ENCODE measurements around the gene RNASE12. TPM values are rescaled to one million over a fixed set of nuclear protein-coding genes. Genes with fewer than 3 reads are reported as not detected.
"Not testable (repeated sequence)": the region's sequence is repeated elsewhere in the genome, so short reads cannot be mapped to it uniquely, and the experiment has no call there.

Gene RNASE12
- total RNA-seq, 1 donor from 2014 or later: not detected

DNA sequence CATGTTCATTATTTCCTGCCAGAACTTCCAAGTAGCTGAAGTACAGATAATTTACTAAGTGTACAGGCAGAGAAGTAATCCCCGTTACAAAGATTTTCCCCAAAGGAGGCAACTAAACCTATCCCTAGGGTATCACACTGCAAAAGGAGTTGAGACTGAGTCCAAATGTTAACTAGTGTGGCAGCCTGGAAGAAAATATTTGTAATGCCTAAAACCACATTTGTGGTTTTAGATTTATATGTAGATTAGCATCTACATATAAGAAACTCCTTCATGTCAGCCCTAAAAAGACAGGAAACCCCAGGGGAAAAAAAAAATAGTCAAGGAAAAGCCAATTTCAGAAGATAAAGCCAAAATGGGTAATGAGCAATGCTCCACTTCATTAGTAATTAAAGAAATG is 1.4 kb upstream of the RNASE12 start:
- intact Hi-C loops (cut with micrococcal nuclease): no loop called here
- no peak for DNase-seq (ENCODE audit: low spot score)
- Mint-ChIP-seq H3K27me3 (ENCODE audit: low read depth) (peaks cover 21% of the 10 kb centered on the region), H3K4me1 (ENCODE audit: low read depth) (peaks cover 7% of the 10 kb centered on the region), H3K4me3 (ENCODE audit: low read depth) (no peak overlapping the region), H3K36me3 (ENCODE audit: low read depth) (no peaks in the 10 kb centered on the region), H3K27ac (no peak overlapping the region), H3K9me3 (no peaks in the 10 kb centered on the region)

DNA sequence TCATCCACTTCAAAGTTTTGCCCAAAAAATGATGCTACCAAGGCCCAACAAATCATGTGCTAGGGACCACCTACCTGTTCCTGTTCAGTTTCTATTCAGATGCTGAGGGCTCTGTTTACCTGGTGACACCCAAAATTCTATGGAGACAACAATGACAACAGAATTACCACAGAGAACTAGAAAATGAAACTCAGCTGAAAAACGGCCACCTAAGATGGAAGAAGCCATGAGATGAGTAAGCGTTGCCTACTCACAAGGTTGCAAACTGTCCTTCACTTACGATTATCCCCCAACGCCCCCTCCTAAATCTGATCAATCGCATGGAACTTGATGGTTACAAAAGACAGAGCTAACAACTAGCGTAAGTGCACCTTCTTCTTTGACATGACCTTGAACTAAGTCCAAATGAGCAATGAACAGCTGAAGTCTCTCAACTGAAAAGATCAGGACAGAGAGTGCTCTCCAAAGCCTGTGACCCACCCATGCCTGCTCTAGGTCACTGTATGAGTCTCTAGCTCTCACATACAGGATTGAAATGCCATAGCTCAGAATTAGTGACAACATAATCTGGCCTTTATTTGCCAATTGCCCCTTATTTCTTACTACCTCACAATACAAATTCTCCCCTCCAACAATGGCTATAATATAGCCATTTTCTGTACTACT is 3.6 kb downstream of the RNASE12 start, which contains the start of gene RNASE11:
RNASE11 (minus strand) TSS at position 513 of the 666 bp plus-strand sequence.
- Mint-ChIP-seq H3K27ac (no peak within 1 kb of the TSS), H3K9me3 (no peaks in the 10 kb centered on the region)
- no peak for DNase-seq (ENCODE audit: low spot score)

DNA sequence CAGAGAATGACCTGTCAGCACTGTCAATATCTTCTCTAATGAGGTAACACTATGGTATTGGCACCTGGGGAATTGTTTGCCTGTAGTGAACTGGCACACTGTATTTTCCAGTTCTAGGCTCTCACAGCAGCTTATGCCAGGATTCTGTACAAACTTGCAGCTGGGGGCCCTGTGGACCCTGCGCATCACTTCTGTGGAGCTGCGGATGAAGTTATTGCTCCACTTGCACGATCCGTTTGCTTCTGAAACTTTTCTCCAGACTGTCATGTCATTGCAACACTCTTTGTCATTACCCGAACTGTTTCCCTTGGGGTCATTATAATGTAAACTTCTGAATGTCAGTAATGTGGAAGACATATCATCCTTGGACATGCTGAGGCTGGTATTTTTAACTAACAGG is 7.3 kb downstream of the RNASE12 start:
- Mint-ChIP-seq H3K27ac (no peak overlapping the region), H3K36me3 (ENCODE audit: low read depth) (no peaks in the 10 kb centered on the region), H3K27me3 (ENCODE audit: low read depth) (peaks cover 12% of the 10 kb centered on the region), H3K9me3 (no peaks in the 10 kb centered on the region), H3K4me1 (ENCODE audit: low read depth) (peaks cover 7% of the 10 kb centered on the region), H3K4me3 (ENCODE audit: low read depth) (no peak overlapping the region)
- intact Hi-C loops (cut with micrococcal nuclease): no loop called here
- no peak for DNase-seq (ENCODE audit: low spot score)

More for the DNA sequence above, 3.6 kb downstream of the RNASE12 start, which contains the start of gene RNASE11:
- H3K4me1 Mint-ChIP-seq (ENCODE audit: low read depth): peaks cover 10% of the 10 kb centered on the region
- no peaks in the 10 kb centered on the region for H3K36me3 Mint-ChIP-seq (ENCODE audit: low read depth)
- intact Hi-C loops (cut with micrococcal nuclease): no loop called here
- H3K27me3 Mint-ChIP-seq (ENCODE audit: low read depth): peaks cover 30% of the 10 kb centered on the region
- H3K4me3 Mint-ChIP-seq (ENCODE audit: low read depth): no peak within 1 kb of the TSS

DNA sequence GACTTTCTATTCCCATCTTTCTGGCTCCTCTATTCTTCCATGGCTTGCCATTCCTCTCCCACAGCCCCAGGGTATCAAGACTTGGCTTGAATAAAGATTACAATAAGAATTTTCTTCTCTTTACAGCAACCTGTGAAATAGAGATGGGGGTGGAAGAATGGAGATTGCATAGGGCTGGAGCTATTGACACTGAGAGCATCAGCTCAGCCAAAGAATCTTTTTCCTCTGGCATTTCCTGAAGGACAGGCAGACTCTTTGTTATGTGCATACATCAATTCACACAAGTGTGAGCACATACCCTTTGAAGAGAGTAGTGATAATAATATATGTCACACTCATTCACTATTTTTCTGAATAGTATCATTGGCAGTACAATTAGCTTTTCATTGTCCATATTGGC is 8.0 kb downstream of the RNASE12 start:
- DNase-seq (ENCODE audit: low spot score): no peak
- no peaks in the 10 kb centered on the region for H3K9me3 Mint-ChIP-seq
- H3K4me3 Mint-ChIP-seq (ENCODE audit: low read depth): no peak overlapping the region
- no peaks in the 10 kb centered on the region for H3K36me3 Mint-ChIP-seq (ENCODE audit: low read depth)
- intact Hi-C loops (cut with micrococcal nuclease): no loop called here
- H3K4me1 Mint-ChIP-seq (ENCODE audit: low read depth): peaks cover 7% of the 10 kb centered on the region
- peaks cover 14% of the 10 kb centered on the region for H3K27me3 Mint-ChIP-seq (ENCODE audit: low read depth)
- no peak overlapping the region for H3K27ac Mint-ChIP-seq

DNA sequence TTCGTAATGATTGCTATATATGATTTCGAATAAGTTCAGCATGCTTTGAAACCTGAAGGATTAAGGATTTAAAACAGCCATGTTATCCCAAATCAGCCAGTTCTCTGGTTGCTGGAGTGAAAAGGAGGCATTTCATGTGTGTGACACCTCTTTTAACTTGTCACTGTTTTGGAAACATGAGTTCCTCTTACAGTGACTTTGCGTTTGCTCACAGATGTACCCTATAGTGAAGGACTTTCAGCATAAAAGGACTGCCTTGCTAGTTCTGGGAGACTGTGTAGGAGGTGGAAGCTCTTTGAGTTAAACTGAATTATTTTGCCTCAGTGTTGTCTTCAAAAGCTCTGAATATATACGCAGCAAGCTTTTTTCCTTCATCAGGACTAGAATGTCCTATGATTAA is 10.9 kb downstream of the RNASE12 start:
- H3K27me3 Mint-ChIP-seq (ENCODE audit: low read depth): peaks cover 15% of the 10 kb centered on the region
- no peak overlapping the region for H3K4me3 Mint-ChIP-seq (ENCODE audit: low read depth)
- no peaks in the 10 kb centered on the region for H3K36me3 Mint-ChIP-seq (ENCODE audit: low read depth)
- H3K9me3 Mint-ChIP-seq: no peaks in the 10 kb centered on the region
- H3K27ac Mint-ChIP-seq: no peak overlapping the region
- intact Hi-C loops (cut with micrococcal nuclease): no loop called here
- DNase-seq (ENCODE audit: low spot score): no peak
- no peaks in the 10 kb centered on the region for H3K4me1 Mint-ChIP-seq (ENCODE audit: low read depth)

DNA sequence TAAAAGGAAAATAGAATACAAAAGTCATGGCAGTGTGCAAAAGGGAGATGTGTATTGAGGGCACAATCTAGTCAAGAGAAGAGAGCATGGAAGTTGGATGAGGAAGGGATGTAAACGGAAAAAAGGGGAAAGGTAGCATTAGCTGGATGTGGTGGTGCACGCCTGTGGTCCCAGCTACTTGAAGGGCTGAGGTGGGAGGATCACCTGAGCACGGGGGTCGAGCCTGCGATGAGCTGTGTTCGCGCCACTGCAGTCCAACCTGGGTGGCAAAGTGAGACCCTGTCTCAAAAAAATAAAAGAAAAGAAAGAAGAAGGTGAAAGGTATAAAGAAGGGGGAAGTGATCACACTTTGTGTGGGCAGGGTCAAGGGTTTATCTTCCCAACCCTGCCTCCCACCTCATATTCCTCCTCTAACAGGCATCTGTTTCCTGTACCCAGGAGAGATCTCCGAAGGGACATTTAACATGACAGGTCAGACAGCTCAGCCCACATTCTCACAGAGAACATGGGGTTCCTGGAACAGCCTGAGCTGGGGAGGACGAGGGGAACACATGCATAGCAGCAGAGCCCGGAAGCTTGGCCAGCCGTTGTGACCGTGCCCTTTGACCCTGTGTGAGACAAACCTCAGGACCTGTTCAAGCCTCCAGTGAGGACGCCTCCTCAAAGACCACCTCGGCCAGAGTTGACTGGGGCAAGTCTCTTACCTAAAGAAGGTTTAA is 12.2 kb downstream of the RNASE12 start:
- Mint-ChIP-seq H3K4me1 (ENCODE audit: low read depth) (no peaks in the 10 kb centered on the region), H3K36me3 (ENCODE audit: low read depth) (no peaks in the 10 kb centered on the region)

DNA sequence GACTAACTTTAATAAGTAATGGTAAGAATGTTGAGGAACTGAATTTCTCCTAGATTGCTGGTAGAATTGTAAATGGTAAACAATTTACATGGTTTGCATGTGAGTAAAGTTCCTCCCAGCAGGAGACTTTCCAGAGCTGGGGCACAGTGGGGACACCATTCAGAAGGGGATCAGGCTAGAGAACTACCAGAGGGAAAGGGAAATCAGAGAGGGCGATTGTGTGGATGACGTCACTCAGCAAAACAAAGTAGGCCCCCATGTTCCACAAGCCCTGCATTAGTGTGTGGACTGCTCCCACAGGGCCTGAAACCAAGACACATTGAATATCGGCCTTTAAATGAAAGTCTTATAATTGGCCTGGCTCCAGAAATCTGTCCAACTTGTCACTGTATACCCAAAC is 12.9 kb downstream of the RNASE12 start:
- Mint-ChIP-seq H3K4me3 (ENCODE audit: low read depth) (no peak overlapping the region), H3K27ac (no peak overlapping the region), H3K36me3 (ENCODE audit: low read depth) (no peaks in the 10 kb centered on the region), H3K9me3 (no peaks in the 10 kb centered on the region), H3K27me3 (ENCODE audit: low read depth) (peaks cover 12% of the 10 kb centered on the region), H3K4me1 (ENCODE audit: low read depth) (no peaks in the 10 kb centered on the region)
- DNase-seq (ENCODE audit: low spot score): no peak
- intact Hi-C loops (cut with micrococcal nuclease): no loop called here

More for the DNA sequence above, 12.2 kb downstream of the RNASE12 start:
- H3K27me3 Mint-ChIP-seq (ENCODE audit: low read depth): peaks cover 16% of the 10 kb centered on the region
- DNase-seq (ENCODE audit: low spot score): no peak
- no peak overlapping the region for H3K4me3 Mint-ChIP-seq (ENCODE audit: low read depth)
- H3K9me3 Mint-ChIP-seq: no peaks in the 10 kb centered on the region
- intact Hi-C loops (cut with micrococcal nuclease): no loop called here
- no peak overlapping the region for H3K27ac Mint-ChIP-seq

DNA sequence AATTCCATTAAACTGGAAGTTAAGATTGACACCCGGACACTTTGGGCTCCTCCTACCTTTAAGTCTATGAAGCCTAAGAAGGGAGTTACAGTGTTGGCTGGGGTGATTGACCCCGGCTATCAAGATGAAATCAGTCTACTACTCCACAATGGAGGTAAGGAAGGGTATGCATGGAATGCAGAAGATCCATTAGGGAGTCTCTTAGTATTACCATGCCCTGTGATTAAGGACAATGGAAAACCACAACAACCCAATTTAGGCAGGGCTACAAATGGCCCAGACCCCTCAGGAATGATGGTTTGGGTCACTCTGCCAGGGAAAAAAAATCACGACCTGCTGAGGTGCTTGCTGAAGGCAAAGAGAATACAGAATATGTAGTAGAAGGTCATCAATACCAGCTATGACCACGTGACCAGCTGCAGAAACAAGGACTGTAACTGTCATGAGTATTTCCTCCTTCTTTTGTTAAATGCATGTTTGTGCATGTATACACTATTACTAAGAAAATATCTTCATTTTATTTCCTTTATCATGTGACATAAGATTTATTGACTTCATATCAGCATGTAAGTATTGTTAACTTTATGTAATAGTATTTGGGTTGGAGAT is 18.7 kb downstream of the RNASE12 start:
- H3K4me3 Mint-ChIP-seq (ENCODE audit: low read depth); H3K27me3 Mint-ChIP-seq (ENCODE audit: low read depth); H3K4me1 Mint-ChIP-seq (ENCODE audit: low read depth); H3K36me3 Mint-ChIP-seq (ENCODE audit: low read depth); DNase-seq (ENCODE audit: low spot score); intact Hi-C loops (cut with micrococcal nuclease); H3K27ac Mint-ChIP-seq; H3K9me3 Mint-ChIP-seq: not testable (repeated sequence)

DNA sequence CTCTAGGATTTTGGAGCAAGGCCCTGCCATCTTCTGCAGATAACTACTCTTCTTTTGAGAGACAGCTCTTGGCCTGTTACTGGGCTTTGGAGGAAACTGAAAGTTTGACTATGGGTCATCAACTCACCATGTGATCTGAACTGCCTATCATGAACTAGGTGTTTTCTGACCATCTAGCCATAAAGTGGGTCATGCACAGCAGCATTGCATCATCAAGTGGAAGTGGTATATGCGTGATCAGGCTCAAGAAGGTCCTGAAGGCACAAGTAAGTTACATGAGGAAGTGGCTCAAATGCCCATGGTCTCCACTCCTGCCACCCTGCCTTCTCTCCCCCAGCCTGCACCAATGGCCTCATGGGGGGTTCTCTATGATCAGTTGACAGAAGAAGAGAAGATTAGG is 20.5 kb downstream of the RNASE12 start:
- H3K9me3 Mint-ChIP-seq; intact Hi-C loops (cut with micrococcal nuclease); H3K27me3 Mint-ChIP-seq (ENCODE audit: low read depth); H3K4me1 Mint-ChIP-seq (ENCODE audit: low read depth); H3K27ac Mint-ChIP-seq; H3K4me3 Mint-ChIP-seq (ENCODE audit: low read depth); DNase-seq (ENCODE audit: low spot score); H3K36me3 Mint-ChIP-seq (ENCODE audit: low read depth): not testable (repeated sequence)

DNA sequence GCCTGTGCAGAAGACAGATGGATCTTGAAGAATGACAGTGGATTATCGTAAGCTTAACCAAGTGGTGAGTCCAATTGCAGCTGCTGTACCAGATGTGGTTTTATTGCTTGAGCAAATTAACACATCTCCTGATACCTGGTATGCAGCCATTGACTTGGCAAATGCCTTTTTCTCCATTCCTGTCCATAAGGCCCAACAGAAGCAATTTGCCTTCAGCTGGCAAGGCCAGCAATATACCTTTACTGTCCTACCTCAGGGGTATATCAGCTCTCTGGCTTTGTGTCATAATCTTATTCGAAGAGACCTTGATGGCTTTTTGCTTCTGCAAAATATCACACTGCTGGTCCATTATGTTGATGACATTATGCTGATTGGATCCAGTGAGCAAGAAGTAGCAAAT is 21.3 kb downstream of the RNASE12 start:
- intact Hi-C loops (cut with micrococcal nuclease); DNase-seq (ENCODE audit: low spot score); H3K9me3 Mint-ChIP-seq: not testable (repeated sequence)

DNA sequence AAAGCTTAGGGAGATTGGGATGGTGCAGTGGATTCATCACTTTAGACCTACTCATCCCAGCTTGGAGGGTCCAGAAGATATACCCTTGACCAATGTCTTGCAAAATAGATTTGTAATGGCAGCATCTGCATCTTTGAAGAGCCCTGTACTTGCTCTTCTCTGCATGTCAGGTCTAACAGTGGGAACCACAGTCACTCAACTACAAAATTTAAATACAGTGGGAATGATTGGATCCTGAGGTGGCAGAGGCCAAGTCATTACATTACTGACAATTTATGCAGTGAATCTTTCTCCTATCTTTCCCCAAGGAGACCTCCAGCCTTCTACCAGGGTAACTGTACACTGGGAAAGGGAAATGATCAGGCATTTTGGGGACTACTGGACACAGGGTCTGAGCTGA is 22.1 kb downstream of the RNASE12 start:
- Mint-ChIP-seq H3K27me3 (ENCODE audit: low read depth) (peaks cover 5% of the 10 kb centered on the region), H3K9me3 (peaks cover 4% of the 10 kb centered on the region), H3K4me1 (ENCODE audit: low read depth) (peaks cover 2% of the 10 kb centered on the region), H3K36me3 (ENCODE audit: low read depth) (no peaks in the 10 kb centered on the region), H3K27ac (no peak overlapping the region), H3K4me3 (ENCODE audit: low read depth) (no peak overlapping the region)
- no peak for DNase-seq (ENCODE audit: low spot score)
- intact Hi-C loops (cut with micrococcal nuclease): no loop called here

More for the DNA sequence above, 21.3 kb downstream of the RNASE12 start:
- H3K36me3 Mint-ChIP-seq (ENCODE audit: low read depth); H3K27me3 Mint-ChIP-seq (ENCODE audit: low read depth); H3K27ac Mint-ChIP-seq; H3K4me3 Mint-ChIP-seq (ENCODE audit: low read depth); H3K4me1 Mint-ChIP-seq (ENCODE audit: low read depth): not testable (repeated sequence)

DNA sequence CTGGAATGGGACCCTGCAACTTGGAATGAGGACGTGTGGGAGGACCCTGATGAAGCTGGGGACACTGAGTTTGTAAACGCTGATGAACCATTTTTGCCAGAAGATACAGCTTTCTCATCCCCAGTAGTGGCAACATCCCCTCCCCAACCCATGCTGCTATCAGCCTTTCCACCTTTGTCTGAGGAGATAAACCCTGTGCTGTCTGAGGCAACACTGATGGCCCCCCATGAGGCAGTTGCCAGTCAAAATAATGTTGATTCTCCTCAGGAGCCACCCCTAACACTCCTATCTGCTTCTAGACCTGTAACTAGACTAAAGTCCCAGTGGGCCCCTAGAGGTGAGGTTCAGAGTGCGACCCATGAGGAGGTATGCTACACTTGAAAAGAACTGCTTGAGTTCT is 22.8 kb downstream of the RNASE12 start:
- H3K4me3 Mint-ChIP-seq (ENCODE audit: low read depth): no peak overlapping the region
- intact Hi-C loops (cut with micrococcal nuclease): no loop called here
- peaks cover 9% of the 10 kb centered on the region for H3K27me3 Mint-ChIP-seq (ENCODE audit: low read depth)
- peaks cover 4% of the 10 kb centered on the region for H3K9me3 Mint-ChIP-seq
- H3K4me1 Mint-ChIP-seq (ENCODE audit: low read depth): peaks cover 2% of the 10 kb centered on the region
- no peak overlapping the region for H3K27ac Mint-ChIP-seq
- no peaks in the 10 kb centered on the region for H3K36me3 Mint-ChIP-seq (ENCODE audit: low read depth)
- no peak for DNase-seq (ENCODE audit: low spot score)

DNA sequence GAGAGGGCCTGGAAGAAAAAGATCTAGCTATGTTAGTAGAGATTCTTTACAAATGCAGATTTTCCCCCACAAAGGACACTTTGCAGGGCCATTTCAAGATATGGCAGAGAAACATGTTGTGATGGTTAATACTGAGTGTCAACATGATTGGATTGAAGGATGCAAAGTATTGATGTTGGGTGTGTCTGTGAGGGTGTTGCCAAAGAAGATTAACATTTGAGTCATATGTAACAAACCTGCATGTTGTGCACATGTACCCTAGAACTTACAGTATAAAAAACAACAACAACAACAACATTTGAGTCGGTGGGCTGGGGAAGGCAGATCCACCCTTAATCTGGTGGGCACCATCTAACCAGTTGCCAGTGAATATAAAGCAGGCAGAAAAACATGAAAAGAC is 24.0 kb downstream of the RNASE12 start:
- peaks cover 11% of the 10 kb centered on the region for H3K27me3 Mint-ChIP-seq (ENCODE audit: low read depth)
- H3K36me3 Mint-ChIP-seq (ENCODE audit: low read depth); DNase-seq (ENCODE audit: low spot score); H3K9me3 Mint-ChIP-seq; intact Hi-C loops (cut with micrococcal nuclease); H3K4me1 Mint-ChIP-seq (ENCODE audit: low read depth); H3K27ac Mint-ChIP-seq; H3K4me3 Mint-ChIP-seq (ENCODE audit: low read depth): not testable (repeated sequence)

All from activated T-helper 2 cell treated with anti-CD3 and anti-CD28 coated beads, Interferon-gamma antibody, Interleukin-2, Interleukin-4, amounts not matched to agents 10 μg/mL and 5 μg/mL and 100 μg/mL, durations not matched to agents 14 hours and 24 hours and 36 hours (primary cell).